GM12864 (cell line): ENCODE data around the gene RXFP4.
"Not testable (repeated sequence)": the region's sequence is repeated elsewhere in the genome, so short reads cannot be mapped to it uniquely, and the experiment has no call there.

Experiments
- DNase-seq: peaks from one replicate; pipeline ENCODE4 v3.0.0-alpha.2; 2011; ENCODE audit warnings: low read depth
- H3K4me3 ChIP-seq: 2 replicates; pipeline ENCODE4 v1.5.1; 2011; ENCODE audit warnings: mild to moderate bottlenecking, low read depth, low read length, control low read depth
- CTCF ChIP-seq: IDR thresholded peaks from 2 replicates; pipeline ENCODE4 v1.5.1; 2011; ENCODE audit warnings: low read depth, mild to moderate bottlenecking, moderate library complexity, low read length, control low read depth, inconsistent platforms; ENCODE audit errors: missing control alignments

The RXFP4 gene

GRCh38 chr1:155912056-155912536 is 29.3 kb upstream of the RXFP4 start:
- no peak overlapping the region for H3K4me3 ChIP-seq
- DNase-seq, result no peak
- TF ChIP-seq CTCF, result no peak

DNA sequence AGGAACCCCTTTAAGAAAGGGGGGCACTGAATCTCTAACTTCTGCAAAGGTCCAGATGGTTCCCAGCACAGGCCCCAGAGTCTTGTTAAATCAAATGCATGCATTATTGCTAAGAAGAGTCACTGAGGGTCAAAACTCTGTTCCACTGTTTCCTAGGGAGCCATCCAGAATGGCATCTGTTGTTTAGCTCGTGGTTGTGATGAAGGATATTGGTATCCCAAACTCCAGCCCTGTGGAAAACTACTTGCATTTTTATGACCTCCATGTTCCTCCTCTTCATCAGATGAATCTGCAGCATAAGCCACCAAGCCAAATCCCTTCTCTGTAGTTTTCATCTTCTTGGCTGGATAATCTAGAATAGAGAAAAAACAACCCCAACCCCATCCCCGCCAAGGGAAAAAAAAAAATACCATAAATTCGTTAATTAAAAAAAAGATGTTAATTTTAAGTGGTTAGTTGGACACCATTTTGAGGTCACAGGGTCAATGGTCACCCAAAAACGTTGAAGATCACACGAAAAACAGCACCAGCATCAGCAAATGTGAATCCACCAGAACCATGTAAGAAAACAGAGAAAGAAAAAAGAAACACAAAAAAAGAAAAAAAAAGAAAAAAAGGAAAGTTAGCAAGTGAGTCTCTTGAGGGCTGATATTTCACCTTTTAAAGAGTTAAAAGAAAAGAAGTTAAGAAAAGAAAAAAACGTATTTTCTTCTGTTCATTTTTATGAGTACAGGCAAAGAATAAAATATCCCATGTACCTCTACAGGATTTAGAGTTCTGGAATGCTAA is 27.3 kb upstream of the RXFP4 start:
- no peak for TF ChIP-seq CTCF
- DNase-seq, result no peak
- H3K4me3 ChIP-seq, result no peak overlapping the region

DNA sequence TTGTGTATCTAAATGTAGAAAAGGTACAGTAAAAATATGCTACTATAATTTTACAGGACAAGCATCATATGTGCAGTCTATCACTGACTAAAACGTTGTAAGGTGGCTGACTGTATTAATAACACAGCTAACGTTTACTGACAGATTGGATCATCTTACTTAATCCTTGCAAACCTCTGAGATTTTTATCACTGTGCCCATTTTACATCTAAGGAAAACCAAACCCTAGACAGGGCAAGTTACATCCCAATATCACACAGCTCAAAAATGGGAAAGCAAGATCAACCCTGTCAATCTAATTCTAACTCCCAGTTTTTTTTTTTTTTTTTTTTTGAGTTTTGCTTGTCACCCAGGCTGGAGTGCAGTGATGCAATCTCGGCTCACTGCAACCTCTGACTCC is 22.8 kb upstream of the RXFP4 start:
- no peak for DNase-seq
- no peak for TF ChIP-seq CTCF
- H3K4me3 ChIP-seq, result no peak overlapping the region

GRCh38 chr1:155919801-155920200 is 21.6 kb upstream of the RXFP4 start:
- no peak overlapping the region for H3K4me3 ChIP-seq
- no peak for TF ChIP-seq CTCF
- DNase-seq, result no peak

DNA sequence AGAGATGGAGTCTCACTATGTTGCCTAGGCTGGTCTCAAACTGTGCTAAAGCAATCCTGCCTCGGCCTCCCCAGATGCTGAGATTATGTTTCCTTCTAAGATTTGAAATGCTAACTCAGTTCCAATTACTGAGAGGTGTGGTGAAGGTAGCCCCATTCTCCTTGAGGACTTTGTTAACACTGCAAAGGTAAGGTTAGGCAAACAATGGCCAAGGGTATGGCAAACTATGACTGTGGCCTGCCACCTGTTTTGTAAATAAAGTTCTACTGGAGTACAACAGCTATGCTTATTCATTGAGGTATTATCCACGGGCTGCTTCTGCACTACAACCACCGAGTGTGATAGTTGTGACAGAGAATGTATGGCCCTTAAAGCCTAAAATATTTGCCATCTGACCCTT is 20.7 kb upstream of the RXFP4 start:
- no peak for TF ChIP-seq CTCF
- DNase-seq, result no peak

DNA sequence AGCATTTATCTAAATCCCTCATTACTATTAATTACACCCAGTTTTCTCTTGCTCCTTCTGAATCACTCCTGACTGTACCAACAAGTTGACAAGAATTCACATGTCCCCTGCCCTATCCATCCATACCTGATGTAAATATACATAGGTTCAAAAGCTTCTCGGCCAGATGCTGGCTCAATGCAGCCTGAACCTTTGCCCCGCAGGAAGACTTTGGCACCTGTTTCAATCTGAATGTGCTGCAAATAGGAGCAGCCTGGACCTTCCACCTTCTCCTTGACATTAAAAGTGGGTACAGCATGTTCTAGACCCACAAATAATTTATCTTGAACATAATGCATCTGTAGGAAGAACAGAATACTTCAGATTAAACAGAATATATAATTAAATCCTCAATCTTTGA is 15.9 kb upstream of the RXFP4 start:
- TF ChIP-seq CTCF, result no peak
- no peak overlapping the region for H3K4me3 ChIP-seq
- no peak for DNase-seq

More for the DNA sequence above, 20.7 kb upstream of the RXFP4 start:
- H3K4me3 ChIP-seq, result no peak overlapping the region

- DNase-seq, result no peak
- TF ChIP-seq CTCF, result no peak
- H3K4me3 ChIP-seq, result no peak overlapping the region
These were observed 12.4 kb upstream of the RXFP4 start for GRCh38 chr1:155929057-155929456.

DNA sequence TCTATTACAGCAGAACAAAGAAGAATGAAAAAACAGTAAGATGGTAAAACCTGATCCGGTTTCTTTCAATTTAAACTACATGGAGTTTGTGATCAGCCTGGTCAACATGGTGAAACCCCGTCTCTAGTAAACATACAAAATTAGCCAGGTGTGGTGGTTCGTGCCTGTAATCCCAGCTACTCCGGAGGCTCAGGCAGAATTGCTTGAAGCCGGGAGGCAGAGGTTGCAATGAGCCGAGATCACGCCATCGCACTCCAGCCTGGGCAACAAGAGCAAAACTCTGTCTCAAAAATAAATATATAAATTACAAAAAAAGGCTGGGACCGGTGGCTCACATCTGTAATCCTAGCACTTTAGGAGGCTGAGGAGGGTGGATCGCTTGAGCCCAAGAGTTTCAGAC is 10.7 kb upstream of the RXFP4 start:
- not testable (repeated sequence) for DNase-seq, H3K4me3 ChIP-seq
